ENCODE measurements around the gene RNU2-63P. TPM values are rescaled to one million over a fixed set of nuclear protein-coding genes. Genes with fewer than 3 reads are reported as not detected.
A peak's percentile ranks its signal among the peaks of the same experiment; 100 is the strongest.
"Not testable (repeated sequence)": the region's sequence is repeated elsewhere in the genome, so short reads cannot be mapped to it uniquely, and the experiment has no call there.

RNU2-63P gene
- not detected for total RNA-seq

GRCh38 chr2:88016086-88016959 is at the start of gene RNU2-63P:
RNU2-63P (minus strand) TSS chr2:88016547.
- DNase-seq = peak; percentile 93

GRCh38 chr2:88061295-88061694 is 44.9 kb upstream of the RNU2-63P start:
- no peak for DNase-seq

GRCh38 chr2:88060907-88061275 is 44.5 kb upstream of the RNU2-63P start:
- no peak for DNase-seq

GRCh38 chr2:88059979-88060906 is 43.9 kb upstream of the RNU2-63P start:
- peak; percentile 63 for DNase-seq

- no peak for DNase-seq
Observed at GRCh38 chr2:88058191-88058590, 41.8 kb upstream of the RNU2-63P start.

GRCh38 chr2:88057437-88057844 is 41.1 kb upstream of the RNU2-63P start:
- no peak for DNase-seq

- peak; percentile 98 for DNase-seq
Observed at GRCh38 chr2:88055371-88056128, 39.2 kb upstream of the RNU2-63P start, which contains the start of gene KRCC1. KRCC1 (minus strand) TSS chr2:88055783; CDS start chr2:88028563, 27,220 bp downstream.

- peak; percentile 64 for DNase-seq
Observed at GRCh38 chr2:88054782-88055370, 38.5 kb upstream of the RNU2-63P start.

GRCh38 chr2:88053934-88054781 is 37.8 kb upstream of the RNU2-63P start:
- no peak for DNase-seq

GRCh38 chr2:88053296-88053695 is 36.9 kb upstream of the RNU2-63P start:
- DNase-seq = peak; percentile 31

- no peak for DNase-seq
Observed at GRCh38 chr2:88051792-88052191, 35.4 kb upstream of the RNU2-63P start.

- DNase-seq = no peak
Observed at GRCh38 chr2:88049622-88050021, 33.3 kb upstream of the RNU2-63P start.

GRCh38 chr2:88048541-88048940 is 32.2 kb upstream of the RNU2-63P start:
- DNase-seq = no peak

- DNase-seq = not testable (repeated sequence)
Observed at GRCh38 chr2:88045561-88045960, 29.2 kb upstream of the RNU2-63P start.

GRCh38 chr2:88042476-88042875 is 26.1 kb upstream of the RNU2-63P start:
- no peak for DNase-seq

- no peak for DNase-seq
Observed at GRCh38 chr2:88038263-88039105, 22.1 kb upstream of the RNU2-63P start.

- DNase-seq = no peak
Observed at GRCh38 chr2:88036606-88037005, 20.3 kb upstream of the RNU2-63P start.

- DNase-seq = no peak
Observed at GRCh38 chr2:88036182-88036581, 19.8 kb upstream of the RNU2-63P start.

- no peak for DNase-seq
Observed at GRCh38 chr2:88032070-88032702, 15.8 kb upstream of the RNU2-63P start.

Measured in tongue (tissue), 2 donors.